ENCODE data around the gene RPS27A. TPM values are rescaled to one million over a fixed set of nuclear protein-coding genes. Genes with fewer than 3 reads are reported as not detected.
"Not testable (repeated sequence)": the region's sequence is repeated elsewhere in the genome, so short reads cannot be mapped to it uniquely, and the experiment has no call there.

RPS27A gene
- total and polyA plus RNA-seq, 9 of the 15 experiments (the other 6 are each of a cell fraction or from before 2014, with no cell fraction given): 1,383 to 3,282 (median 2,242) TPM

DNA sequence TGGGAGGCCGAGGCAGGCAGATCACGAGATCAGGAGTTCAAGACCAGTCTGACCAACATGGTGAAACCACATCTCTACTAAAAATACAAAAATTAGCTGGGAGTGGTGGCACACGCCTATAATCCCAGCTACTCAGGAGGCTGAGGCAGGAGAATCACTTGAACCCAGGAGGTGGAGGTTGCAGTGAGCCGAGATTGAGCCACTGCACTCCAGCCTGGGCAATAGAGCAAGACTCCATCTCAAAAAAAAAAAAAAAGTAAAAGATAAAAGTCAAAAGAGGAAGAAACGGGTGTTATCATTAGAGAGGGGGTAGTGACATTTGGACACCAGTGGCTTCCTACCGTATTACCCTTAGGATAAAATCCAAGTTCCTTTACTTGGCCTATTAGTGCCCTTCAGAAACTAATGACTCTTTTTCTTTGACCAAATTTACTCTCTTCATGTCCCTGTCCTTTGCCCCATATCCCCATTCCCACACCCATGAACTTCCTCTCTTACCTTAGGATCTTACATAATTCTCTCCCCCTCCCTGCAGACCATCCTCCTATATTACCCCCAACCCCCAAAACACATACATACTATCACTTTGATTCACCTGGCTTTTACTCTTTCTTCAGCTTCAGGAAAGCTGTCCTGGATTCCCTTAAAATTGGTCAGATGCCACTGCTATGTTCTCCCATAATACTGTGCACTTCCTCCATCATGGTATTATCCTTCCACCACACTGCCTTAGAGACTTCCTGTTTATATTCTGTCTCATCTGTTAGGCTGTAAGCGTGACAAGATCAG lies 4.9 kb upstream of the RPS27A start (continued):
- TF ChIP-seq GABPB1 (CRISPR knock-in tag; IDR thresholded peaks at IDR 0.05) (peak; percentile 25; the same call in 1 of the 2 replicates), MYC (IDR thresholded peaks at IDR 0.05; ENCODE audit: low read depth, low read length) (peak; percentile 17; the same call in 1 of the 2 replicates), TEAD4 (IDR thresholded peaks at IDR 0.05; ENCODE audit: low read length) (0 out of 2 replicates have a peak, but pooled peaks have one; percentile 2), ZNF121 (CRISPR knock-in tag; conservative IDR thresholded peaks at IDR 0.05) (peak; percentile 79), ZNF384 (IDR thresholded peaks at IDR 0.05; ENCODE audit: low read depth, low read length) (peak; percentile 57; the same call in 1 of the 2 replicates), HNRNPK (IDR thresholded peaks at IDR 0.05; ENCODE audit: low read depth, low read length, poor library complexity, severe bottlenecking) (peak; percentile 74), SPI1 (IDR thresholded peaks at IDR 0.05; ENCODE audit: borderline replicate concordance, low read depth, low read length) (peak; percentile 89), BCOR (IDR thresholded peaks at IDR 0.05) (peak; percentile 87), JUND (IDR thresholded peaks at IDR 0.05; ENCODE audit: borderline replicate concordance, low read depth, low read length) (0 out of 2 replicates have a peak, but pooled peaks have one; percentile 12)
- TF ChIP-seq MYC (CRISPR knock-in tag; IDR thresholded peaks at IDR 0.05; ENCODE audit: borderline replicate concordance, low read depth); TEAD4 (CRISPR knock-in tag; IDR thresholded peaks at IDR 0.05; ENCODE audit: borderline replicate concordance); JUND (tag; IDR thresholded peaks at IDR 0.05; ENCODE audit: borderline replicate concordance, low read depth, low read length): not testable (repeated sequence)
- TF ChIP-seq, protein P1, sequence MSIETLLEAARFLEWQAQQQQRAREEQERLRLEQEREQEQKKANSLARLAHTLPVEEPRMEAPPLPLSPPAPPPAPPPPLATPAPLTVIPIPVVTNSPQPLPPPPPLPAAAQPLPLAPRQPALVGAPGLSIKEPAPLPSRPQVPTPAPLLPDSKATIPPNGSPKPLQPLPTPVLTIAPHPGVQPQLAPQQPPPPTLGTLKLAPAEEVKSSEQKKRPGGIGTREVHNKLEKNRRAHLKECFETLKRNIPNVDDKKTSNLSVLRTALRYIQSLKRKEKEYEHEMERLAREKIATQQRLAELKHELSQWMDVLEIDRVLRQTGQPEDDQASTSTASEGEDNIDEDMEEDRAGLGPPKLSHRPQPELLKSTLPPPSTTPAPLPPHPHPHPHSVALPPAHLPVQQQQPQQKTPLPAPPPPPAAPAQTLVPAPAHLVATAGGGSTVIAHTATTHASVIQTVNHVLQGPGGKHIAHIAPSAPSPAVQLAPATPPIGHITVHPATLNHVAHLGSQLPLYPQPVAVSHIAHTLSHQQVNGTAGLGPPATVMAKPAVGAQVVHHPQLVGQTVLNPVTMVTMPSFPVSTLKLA (conservative IDR thresholded peaks at IDR 0.05): peak; percentile 48 to 67
- TF ChIP-seq, protein P2, sequence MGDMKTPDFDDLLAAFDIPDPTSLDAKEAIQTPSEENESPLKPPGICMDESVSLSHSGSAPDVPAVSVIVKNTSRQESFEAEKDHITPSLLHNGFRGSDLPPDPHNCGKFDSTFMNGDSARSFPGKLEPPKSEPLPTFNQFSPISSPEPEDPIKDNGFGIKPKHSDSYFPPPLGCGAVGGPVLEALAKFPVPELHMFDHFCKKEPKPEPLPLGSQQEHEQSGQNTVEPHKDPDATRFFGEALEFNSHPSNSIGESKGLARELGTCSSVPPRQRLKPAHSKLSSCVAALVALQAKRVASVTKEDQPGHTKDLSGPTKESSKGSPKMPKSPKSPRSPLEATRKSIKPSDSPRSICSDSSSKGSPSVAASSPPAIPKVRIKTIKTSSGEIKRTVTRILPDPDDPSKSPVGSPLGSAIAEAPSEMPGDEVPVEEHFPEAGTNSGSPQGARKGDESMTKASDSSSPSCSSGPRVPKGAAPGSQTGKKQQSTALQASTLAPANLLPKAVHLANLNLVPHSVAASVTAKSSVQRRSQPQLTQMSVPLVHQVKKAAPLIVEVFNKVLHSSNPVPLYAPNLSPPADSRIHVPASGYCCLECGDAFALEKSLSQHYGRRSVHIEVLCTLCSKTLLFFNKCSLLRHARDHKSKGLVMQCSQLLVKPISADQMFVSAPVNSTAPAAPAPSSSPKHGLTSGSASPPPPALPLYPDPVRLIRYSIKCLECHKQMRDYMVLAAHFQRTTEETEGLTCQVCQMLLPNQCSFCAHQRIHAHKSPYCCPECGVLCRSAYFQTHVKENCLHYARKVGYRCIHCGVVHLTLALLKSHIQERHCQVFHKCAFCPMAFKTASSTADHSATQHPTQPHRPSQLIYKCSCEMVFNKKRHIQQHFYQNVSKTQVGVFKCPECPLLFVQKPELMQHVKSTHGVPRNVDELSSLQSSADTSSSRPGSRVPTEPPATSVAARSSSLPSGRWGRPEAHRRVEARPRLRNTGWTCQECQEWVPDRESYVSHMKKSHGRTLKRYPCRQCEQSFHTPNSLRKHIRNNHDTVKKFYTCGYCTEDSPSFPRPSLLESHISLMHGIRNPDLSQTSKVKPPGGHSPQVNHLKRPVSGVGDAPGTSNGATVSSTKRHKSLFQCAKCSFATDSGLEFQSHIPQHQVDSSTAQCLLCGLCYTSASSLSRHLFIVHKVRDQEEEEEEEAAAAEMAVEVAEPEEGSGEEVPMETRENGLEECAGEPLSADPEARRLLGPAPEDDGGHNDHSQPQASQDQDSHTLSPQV (IDR thresholded peaks at IDR 0.05): peak; percentile 66
- TF ChIP-seq, protein P3, sequence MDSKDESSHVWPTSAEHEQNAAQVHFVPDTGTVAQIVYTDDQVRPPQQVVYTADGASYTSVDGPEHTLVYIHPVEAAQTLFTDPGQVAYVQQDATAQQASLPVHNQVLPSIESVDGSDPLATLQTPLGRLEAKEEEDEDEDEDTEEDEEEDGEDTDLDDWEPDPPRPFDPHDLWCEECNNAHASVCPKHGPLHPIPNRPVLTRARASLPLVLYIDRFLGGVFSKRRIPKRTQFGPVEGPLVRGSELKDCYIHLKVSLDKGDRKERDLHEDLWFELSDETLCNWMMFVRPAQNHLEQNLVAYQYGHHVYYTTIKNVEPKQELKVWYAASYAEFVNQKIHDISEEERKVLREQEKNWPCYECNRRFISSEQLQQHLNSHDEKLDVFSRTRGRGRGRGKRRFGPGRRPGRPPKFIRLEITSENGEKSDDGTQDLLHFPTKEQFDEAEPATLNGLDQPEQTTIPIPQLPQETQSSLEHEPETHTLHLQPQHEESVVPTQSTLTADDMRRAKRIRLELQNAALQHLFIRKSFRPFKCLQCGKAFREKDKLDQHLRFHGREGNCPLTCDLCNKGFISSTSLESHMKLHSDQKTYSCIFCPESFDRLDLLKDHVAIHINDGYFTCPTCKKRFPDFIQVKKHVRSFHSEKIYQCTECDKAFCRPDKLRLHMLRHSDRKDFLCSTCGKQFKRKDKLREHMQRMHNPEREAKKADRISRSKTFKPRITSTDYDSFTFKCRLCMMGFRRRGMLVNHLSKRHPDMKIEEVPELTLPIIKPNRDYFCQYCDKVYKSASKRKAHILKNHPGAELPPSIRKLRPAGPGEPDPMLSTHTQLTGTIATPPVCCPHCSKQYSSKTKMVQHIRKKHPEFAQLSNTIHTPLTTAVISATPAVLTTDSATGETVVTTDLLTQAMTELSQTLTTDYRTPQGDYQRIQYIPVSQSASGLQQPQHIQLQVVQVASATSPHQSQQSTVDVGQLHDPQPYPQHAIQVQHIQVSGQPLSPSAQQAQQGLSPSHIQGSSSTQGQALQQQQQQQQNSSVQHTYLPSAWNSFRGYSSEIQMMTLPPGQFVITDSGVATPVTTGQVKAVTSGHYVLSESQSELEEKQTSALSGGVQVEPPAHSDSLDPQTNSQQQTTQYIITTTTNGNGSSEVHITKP (IDR thresholded peaks at IDR 0.05; ENCODE audit: partially characterized antibody): peak; percentile 57
- TF ChIP-seq, protein P4, sequence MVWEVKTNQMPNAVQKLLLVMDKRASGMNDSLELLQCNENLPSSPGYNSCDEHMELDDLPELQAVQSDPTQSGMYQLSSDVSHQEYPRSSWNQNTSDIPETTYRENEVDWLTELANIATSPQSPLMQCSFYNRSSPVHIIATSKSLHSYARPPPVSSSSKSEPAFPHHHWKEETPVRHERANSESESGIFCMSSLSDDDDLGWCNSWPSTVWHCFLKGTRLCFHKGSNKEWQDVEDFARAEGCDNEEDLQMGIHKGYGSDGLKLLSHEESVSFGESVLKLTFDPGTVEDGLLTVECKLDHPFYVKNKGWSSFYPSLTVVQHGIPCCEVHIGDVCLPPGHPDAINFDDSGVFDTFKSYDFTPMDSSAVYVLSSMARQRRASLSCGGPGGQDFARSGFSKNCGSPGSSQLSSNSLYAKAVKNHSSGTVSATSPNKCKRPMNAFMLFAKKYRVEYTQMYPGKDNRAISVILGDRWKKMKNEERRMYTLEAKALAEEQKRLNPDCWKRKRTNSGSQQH (CRISPR knock-in tag; IDR thresholded peaks at IDR 0.05): peak; percentile 67; the same call in 1 of the 2 replicates
